Ovary (tissue), 9 donors: ENCODE measurements around the gene SLMAP. TPM values are rescaled to one million over a fixed set of nuclear protein-coding genes. Genes with fewer than 3 reads are reported as not detected.

Experiments used
- DNase-seq, 5 donors: peaks; one replicate each; pipeline ENCODE4 v3.0.0-alpha.2; 2019 to 2020
- H3K27ac ChIP-seq, 2 donors: fragments of 200-600 bp; one replicate each; pipeline versions ENCODE4 v1.5.1 to v1.8.0; 2019 to 2022
- H3K27me3 ChIP-seq: fragments of 200-600 bp; one replicate; pipeline ENCODE4 v1.8.0; 2022
- H3K36me3 ChIP-seq: fragments of 200-600 bp; sonication (generic); one replicate; pipeline ENCODE4 v1.5.1; 2019
- H3K4me1 ChIP-seq: one replicate; pipeline ENCODE4 v1.8.1; 2013; ENCODE audit warnings: mild to moderate bottlenecking, moderate library complexity; ENCODE audit not compliant: insufficient read depth
- H3K4me3 ChIP-seq: fragments of 200-600 bp; sonication (generic); one replicate; pipeline ENCODE4 v1.5.1; 2017
- H3K9me3 ChIP-seq, 2 donors: fragments of 200-600 bp in 1 of 2; sonication (generic) in 1 of 2; one replicate each; pipeline versions ENCODE4 v1.5.1 to v1.8.1; 2013 to 2019; ENCODE audit warnings: mild to moderate bottlenecking in 1 of 2, moderate library complexity in 1 of 2
- EP300 ChIP-seq: sonication (generic); formaldehyde crosslinking; IDR thresholded peaks from one replicate; pipeline ENCODE4 v1.6.1; 2017; ENCODE audit warnings: antibody characterized with exemption
- POLR2A ChIP-seq: fragments of 450-650 bp; IDR thresholded peaks from one replicate; pipeline ENCODE4 v1.6.1; 2017; ENCODE audit warnings: antibody characterized with exemption, mild to moderate bottlenecking, moderate library complexity
- whole genome bisulfite sequencing, 3 donors: extraction: QIAGEN DNeasy Blood & Tissue Kit in 1 of 3; methylation state at CpG; one replicate each; pipeline versions ENCODE4 v1.1.5 to v1.1.7; 2013 to 2017; 5-methylcytosine and 5-hydroxymethylcytosine counted together
- intact Hi-C, 4 donors: fragments of 100-400 bp; cut with DNase I; formaldehyde crosslinking; loops; one replicate each; pipeline versions ENCODE4 v1.11.0 to v1.15.1; 2022 to 2023
- polyA plus RNA-seq, 2 donors: library from polyadenylated mRNA; stranded (reverse); fragments of 200-250 nt in 1 of 2; fragments of 350-450 nt in 1 of 2; fragmentation: Illumina TruSeq in 1 of 2; extraction: RNeasy Lipid Tissue Mini Kit (QIAGEN cat#74804) in 1 of 2; gene quantifications; one replicate each; pipeline ENCODE4 v1.2.3, GENCODE V29; 2013 to 2014
- total RNA-seq, 7 donors: library from RNA; depleted of rRNA in 2 of 7; stranded (reverse); fragments of >200 nt in 2 of 7; fragmentation: NEBNext Ultra II Directional in 3 of 7; extraction: Animal tissue kit (Norgen Biotek cat#: 25700) in 3 of 7; gene quantifications; one replicate each; pipeline versions ENCODE4 v1.1.0 to v1.2.4, GENCODE V29; 2016 to 2023
- TF ChIP-seq, protein P1 (sequence below), 3 donors: fragments of 450-650 bp in 2 of 3; fragments of 200-600 bp in 1 of 3; IDR thresholded peaks; one replicate each; pipeline versions ENCODE4 v1.5.1 to v1.8.0; 2016 to 2022; ENCODE audit warnings: antibody characterized with exemption in 3 of 3, mild to moderate bottlenecking in 1 of 3
- donor health status: DM: no; HTN: no; CAD: no; lungs with moderate emphysema.
- donor health status: DM: no; HTN: no; CAD: no.
- donor health status: Bipolar disorder and iron deficiency.
- donor health status: DM: yes; HTN: yes; CAD: no.
- donor health status: DM: no; HTN: no; CAD: no.
- donor health status: DM: yes; HTN: yes; CAD: no.

Gene SLMAP
- total and polyA plus RNA-seq, 9 donors, result 26.3 to 113 (median 73.8) TPM

DNA sequence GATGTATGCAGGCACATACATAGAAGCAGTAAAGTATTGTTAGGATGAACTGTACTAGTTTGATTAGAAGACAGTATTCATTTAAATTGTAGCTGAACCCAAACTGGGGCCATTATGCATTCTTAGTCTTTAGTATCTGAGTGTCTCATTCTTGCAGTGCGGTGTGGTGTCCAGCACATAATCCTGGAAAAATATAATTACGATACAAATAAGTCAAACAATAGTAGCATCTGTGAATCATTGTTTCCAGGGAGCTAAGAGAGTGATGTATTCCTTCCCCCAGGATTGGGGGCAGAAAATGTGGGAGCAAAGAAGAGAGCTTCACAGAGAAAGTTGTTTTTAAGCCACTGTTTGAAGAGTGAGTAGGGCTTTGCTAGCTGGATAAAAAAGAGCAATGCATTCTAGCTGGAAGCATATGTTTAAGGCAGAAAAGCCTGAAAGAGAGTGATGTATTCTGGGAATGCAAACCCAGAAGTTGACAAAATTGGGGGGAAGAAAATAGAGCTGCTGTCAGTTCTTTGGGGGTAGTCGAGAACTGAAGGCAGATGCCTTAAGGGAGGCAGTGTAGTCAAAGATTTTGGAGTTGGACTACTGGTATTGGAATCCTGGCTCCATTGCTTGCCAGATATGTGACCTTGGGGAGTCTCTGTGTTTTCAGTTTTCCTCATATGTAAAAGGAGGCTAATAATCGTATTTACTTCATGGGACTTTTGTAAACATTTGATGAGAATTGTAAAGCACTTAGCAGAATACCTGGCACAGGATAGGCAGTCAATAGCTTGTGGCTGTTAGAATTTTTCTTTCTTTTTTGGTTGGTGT, 14.1 kb downstream of the SLMAP start:
- 22 to 36% (median 27%) methylated on average over 4 of the region's 4 CpGs for WGBS, 3 donors
- peak in 2 of 5 donors; percentile 34 to 49 for DNase-seq
- Histone ChIP-seq H3K9me3 (no peaks in the 10 kb centered on the region), H3K4me3 (no peak overlapping the region), H3K36me3 (no peaks in the 10 kb centered on the region), H3K4me1 (peaks cover 15% of the 10 kb centered on the region), H3K27me3 (no peaks in the 10 kb centered on the region), H3K27ac (peak overlapping the region in 1 of 2 donors; percentile 46)
- TF ChIP-seq POLR2A (no peak), EP300 (no peak)
- TF ChIP-seq, protein P1, sequence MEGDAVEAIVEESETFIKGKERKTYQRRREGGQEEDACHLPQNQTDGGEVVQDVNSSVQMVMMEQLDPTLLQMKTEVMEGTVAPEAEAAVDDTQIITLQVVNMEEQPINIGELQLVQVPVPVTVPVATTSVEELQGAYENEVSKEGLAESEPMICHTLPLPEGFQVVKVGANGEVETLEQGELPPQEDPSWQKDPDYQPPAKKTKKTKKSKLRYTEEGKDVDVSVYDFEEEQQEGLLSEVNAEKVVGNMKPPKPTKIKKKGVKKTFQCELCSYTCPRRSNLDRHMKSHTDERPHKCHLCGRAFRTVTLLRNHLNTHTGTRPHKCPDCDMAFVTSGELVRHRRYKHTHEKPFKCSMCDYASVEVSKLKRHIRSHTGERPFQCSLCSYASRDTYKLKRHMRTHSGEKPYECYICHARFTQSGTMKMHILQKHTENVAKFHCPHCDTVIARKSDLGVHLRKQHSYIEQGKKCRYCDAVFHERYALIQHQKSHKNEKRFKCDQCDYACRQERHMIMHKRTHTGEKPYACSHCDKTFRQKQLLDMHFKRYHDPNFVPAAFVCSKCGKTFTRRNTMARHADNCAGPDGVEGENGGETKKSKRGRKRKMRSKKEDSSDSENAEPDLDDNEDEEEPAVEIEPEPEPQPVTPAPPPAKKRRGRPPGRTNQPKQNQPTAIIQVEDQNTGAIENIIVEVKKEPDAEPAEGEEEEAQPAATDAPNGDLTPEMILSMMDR (IDR thresholded peaks at IDR 0.05), result no peak
- intact Hi-C loops, result no loop called here

DNA sequence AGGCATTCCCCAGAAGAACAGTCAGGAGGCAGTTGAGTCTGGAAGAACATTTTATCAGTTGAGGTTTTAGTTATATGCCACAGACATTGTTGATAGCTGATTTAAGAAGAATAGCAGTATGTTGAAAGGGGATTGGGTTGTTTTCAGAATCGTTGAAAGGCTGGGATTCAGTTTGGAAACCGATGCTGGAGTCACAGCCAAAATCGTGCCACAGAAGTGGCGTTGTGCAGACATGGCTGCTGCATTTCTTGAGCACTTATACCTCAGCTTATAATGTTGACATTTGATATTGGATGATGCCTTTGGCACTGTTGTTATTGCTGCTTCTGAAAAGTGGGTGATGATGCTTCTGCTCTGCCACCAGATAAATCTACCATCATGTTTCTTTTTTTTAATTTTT, 16.1 kb downstream of the SLMAP start:
- Histone ChIP-seq H3K9me3 (no peaks in the 10 kb centered on the region), H3K36me3 (no peaks in the 10 kb centered on the region), H3K27me3 (no peaks in the 10 kb centered on the region), H3K4me1 (peaks cover 13% of the 10 kb centered on the region), H3K27ac (no peak overlapping the region), H3K4me3 (no peak overlapping the region)
- intact Hi-C loops, result no loop called here
- no peak for DNase-seq
- TF ChIP-seq, protein P1 (IDR thresholded peaks at IDR 0.05), result no peak
- TF ChIP-seq POLR2A (no peak), EP300 (no peak)
- WGBS, 3 donors, result 86 to 91% (median 90%) methylated on average over 4 of the region's 4 CpGs

DNA sequence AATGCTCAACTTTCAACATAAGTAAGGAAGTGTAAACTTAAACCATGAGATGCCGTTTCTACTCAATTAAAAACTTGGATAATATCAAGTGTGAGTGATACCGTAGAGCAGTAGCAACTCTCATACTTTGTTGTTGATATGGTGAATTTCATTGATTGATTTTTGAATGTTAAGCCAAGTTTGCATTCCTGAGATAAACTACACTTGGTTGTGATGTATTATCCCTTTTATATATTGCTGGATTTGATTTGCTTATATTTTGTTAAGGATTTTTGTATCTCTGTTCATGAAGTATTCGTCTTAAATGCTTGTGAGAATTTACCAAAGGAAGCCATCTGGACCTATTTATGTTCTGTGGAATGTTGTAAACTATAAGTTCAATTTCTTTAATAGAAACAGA, 21.7 kb downstream of the SLMAP start:
- no peaks in the 10 kb centered on the region for H3K36me3 ChIP-seq
- no peak for DNase-seq
- no peaks in the 10 kb centered on the region for H3K4me1 ChIP-seq
- intact Hi-C loops, result no loop called here
- no peak for TF ChIP-seq EP300
- no peak overlapping the region for H3K27ac ChIP-seq
- no peak overlapping the region for H3K4me3 ChIP-seq
- WGBS, 3 donors, result 16 to 26% (median 25%) methylated on average over 3 of the region's 3 CpGs
- no peaks in the 10 kb centered on the region for H3K9me3 ChIP-seq
- H3K27me3 ChIP-seq, result no peaks in the 10 kb centered on the region

DNA sequence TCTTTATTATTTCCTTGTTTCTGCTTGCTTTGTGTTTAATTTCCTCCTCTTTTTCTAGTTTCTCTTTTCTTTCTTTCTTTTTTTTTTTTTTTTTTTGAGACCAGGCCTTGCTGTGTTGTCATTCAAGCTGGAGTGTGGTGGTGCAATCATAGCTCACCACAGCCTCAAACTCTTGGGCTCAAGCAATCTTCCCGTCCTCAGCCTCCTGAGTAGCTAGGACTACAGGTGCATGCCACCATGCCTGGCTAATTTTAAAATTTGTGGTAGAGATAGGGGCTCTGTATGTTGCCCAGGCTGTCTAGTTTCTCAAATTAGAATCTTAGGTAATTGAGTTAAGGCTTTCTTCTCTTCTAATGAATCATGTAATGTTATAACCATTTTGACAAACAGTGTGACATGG, 22.4 kb downstream of the SLMAP start:
- DNase-seq, result no peak
- TF ChIP-seq, protein P1 (IDR thresholded peaks at IDR 0.05), result no peak
- TF ChIP-seq EP300 (no peak), POLR2A (no peak)
- Histone ChIP-seq H3K27ac (no peak overlapping the region), H3K9me3 (no peaks in the 10 kb centered on the region), H3K27me3 (no peaks in the 10 kb centered on the region), H3K36me3 (no peaks in the 10 kb centered on the region), H3K4me3 (no peak overlapping the region), H3K4me1 (peaks cover under 1% of the 10 kb centered on the region)
- intact Hi-C loops, result no loop called here
- 97 to 100% (median 100%) methylated on average over 1 of the region's 1 CpG for WGBS, 3 donors

DNA sequence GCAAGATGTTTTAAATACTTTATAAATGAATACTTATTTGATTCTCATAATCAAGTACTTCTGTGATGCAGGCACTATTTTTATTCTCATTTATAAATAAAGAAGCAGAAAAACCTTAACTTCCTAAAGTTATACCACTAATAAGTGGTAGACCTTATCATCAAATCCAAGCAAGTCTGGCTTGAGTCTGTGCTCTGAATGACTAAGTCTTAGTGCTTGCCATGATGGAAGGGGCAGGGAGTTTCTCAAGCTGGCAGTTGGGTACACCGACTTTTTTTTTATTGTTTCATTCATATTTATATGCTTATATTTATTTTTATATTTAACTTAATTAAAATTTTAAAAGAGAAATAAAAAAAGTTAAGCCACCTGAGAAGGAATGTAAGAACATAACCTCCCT, 23.6 kb downstream of the SLMAP start:
- Histone ChIP-seq H3K27ac (no peak overlapping the region), H3K9me3 (no peaks in the 10 kb centered on the region), H3K36me3 (no peaks in the 10 kb centered on the region), H3K4me1 (peaks cover 3% of the 10 kb centered on the region), H3K27me3 (no peaks in the 10 kb centered on the region), H3K4me3 (no peak overlapping the region)
- intact Hi-C loops, result no loop called here
- no peak for DNase-seq
- 78 to 86% (median 82%) methylated on average over 1 of the region's 1 CpG for WGBS, 3 donors
- TF ChIP-seq POLR2A, result no peak
- TF ChIP-seq, protein P1 (IDR thresholded peaks at IDR 0.05), result no peak
